Stimulated activated CD4-positive, alpha-beta T cell treated with anti-CD3 and anti-CD28 coated beads, TNF-alpha, amount 100 ng/mL, for 4 hours (primary cell): Measurements from ENCODE around the gene ZNF580.

Experiments
- DNase-seq, 3 experiments: peaks; one replicate each; pipeline ENCODE4 v3.0.0-alpha.2; 2020; ENCODE audit warnings: low read depth in 3 of 3

Gene ZNF580

DNA sequence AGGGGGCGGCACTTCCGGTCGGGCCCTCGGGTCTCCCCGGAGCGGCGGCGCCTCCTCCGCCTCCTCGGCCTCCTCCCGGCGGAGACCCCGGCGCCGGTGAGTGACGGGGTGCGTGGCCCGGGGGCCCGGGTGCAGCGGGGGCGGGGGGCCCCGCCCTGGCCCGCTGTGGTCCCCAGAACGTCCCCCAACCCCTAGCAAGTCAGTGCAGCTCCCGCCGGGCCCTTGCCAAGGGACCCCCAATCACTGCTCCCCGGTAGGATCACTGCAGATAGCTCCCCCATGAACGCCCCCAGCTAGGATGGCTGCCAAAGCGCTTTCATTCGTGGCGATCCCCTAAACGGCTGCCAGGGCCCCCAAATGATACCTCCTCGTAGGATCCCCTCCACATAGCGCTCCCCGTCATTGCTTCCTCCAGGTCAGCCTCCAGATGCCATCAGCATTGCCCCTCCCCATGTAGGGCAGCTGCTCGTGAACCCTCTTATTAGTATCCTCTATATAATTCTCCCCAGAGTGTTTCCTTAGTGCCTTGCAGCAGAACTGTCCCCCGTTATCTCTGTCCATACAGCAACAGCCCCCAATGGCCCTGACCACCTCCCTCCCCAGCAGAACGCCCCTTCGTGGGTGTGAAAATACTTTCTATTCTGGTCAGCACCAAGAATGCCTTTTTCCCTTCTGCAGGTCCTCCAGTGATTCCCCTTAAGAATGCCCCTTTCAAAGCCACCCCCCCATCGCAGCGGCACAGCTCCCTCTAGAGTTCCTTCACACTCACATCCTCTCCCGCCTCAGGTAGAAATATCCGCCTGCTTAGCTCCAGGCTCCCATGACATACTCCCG is 34.9 kb upstream of the ZNF580 start, which contains the start of gene ZNF865:
Gene ZNF865, plus strand, starts transcription at position 11 of the 834 bp plus-strand sequence. CDS start 7,972 bp downstream, outside the sequence.
- DNase-seq: peak in 2 of 3 experiments; percentile 43 to 50

DNA sequence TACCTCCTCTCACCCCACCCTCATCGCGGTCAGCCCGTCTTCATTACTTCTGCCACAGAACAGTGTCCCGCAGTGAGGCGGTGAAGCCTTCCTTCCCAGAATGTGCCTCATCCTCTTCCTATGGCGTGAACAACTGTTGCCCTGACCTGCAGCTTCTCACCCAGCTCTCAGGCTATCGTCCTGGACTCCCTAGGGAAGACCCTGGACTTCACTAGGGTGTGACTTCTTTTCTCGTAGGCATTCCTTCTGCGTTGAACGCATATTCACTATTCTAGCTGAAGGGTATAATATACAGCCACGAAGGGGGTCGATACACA is 34.4 kb upstream of the ZNF580 start:
- no peak for DNase-seq

DNA sequence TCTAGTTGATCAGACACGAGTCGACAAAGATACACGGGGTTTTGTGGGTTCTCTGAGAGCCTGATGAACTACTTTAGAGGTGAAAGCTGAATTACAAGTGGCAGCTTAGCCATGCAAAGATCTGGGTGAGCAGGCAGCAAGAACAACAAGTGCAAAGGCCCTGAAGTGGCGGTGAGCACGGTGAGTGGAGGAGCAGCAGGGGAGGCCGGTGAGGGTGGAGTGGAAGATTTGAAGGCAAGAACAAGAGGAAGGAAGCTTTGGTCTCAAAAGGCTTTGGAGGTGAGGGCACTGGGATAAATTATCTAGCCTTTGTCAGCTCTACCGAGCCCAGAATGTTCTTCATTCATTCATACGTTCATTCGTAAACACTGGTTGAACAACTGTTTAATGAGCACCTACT is 34.0 kb upstream of the ZNF580 start:
- DNase-seq: no peak

DNA sequence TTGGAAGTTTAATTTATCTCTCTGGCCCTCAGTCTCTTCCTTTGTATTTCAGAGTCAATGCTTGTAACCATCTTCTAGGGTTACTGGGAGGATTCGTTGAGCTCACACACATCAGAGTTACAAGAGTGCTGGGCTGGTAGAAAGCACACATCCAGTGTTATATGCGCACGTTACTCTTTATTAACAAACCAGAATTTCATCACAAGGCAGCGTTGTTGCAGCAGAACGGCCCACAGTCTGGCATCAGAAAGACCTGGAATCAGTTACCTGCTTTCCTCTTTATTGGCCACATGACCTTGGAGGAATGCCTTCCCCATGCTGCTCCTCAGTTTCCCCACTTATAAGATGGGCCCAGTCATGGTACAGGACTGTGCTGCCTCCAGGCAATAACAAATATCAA is 31.5 kb upstream of the ZNF580 start:
- no peak for DNase-seq

DNA sequence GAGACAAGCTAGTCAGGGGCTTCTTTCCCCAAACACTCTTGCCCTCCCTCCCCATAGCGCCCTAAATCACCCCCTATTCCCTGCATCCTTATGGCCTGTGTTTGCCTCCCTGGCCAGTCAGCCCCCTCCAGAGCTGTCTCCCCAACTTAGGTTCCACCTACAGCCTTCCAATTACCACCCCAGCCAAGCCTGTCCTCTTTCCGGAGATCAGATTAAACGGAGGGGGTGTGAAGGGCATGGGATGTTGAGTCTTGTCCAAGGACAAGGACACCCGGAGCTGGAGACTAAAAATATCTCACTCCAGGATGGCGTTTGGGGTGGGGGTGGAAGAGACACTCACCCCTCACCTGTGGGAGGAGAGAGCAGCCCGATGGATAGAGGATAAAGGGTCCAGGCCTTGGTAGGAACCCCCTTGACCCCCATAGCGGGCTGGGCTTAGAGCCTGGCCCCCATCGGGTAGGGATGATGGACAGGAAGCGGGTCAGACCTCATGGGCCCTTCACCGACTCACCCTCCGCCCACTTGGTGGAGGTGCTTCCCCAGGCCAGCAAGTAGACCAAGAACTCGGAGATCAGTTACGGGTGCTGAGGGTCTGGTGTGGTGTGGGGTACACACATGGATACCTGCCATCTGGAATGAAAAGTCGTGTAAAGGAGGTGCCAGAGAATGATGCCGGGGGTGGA is 29.4 kb upstream of the ZNF580 start:
- no peak for DNase-seq

DNA sequence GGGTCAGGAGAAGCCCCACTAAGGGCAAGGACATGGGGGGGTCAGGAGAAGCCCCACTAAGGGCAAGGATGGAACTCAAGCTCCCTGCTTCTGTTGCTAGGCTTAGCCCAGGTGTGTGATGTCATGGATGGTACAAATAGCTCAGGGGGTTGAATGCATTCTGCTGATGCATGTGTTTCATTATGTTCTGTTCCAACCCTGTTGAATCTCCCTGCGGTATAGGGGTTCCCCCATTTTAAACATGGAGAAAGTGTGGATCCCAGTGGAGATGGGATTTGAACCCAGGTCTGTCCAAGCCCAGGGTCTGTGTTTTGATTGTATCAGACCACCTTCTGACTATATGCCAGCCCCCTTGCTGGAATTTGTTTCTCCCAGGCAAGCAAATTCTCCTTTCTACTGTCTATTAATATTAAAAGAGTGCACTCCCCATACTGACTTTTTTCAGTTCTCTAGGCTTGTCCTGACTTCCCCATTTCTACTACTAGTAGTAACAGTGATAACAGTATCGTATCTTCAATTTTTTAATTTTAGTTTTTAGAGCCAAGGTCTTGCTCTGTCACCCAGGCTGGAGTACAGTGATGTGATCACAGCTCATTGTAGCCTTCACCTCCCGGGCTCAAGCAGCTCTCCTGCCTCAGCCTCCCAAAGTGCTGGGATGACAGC is 28.7 kb upstream of the ZNF580 start:
- DNase-seq: no peak

DNA sequence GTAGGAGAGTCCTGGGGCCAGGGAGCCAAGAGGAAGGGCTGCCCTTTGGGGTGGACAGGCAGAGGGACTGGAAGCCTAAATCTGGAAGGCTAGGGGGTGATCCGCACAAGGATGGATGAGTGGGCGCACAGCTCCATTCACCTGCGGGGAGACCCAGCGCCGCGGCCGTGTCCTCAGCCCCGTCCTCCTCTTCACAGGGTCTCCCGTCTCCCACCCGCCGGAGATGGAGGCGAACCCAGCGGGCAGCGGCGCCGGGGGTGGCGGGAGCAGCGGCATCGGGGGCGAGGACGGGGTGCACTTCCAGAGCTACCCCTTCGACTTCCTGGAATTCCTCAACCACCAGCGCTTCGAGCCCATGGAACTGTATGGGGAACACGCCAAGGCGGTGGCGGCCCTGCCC is 27.4 kb upstream of the ZNF580 start:
- no peak for DNase-seq

DNA sequence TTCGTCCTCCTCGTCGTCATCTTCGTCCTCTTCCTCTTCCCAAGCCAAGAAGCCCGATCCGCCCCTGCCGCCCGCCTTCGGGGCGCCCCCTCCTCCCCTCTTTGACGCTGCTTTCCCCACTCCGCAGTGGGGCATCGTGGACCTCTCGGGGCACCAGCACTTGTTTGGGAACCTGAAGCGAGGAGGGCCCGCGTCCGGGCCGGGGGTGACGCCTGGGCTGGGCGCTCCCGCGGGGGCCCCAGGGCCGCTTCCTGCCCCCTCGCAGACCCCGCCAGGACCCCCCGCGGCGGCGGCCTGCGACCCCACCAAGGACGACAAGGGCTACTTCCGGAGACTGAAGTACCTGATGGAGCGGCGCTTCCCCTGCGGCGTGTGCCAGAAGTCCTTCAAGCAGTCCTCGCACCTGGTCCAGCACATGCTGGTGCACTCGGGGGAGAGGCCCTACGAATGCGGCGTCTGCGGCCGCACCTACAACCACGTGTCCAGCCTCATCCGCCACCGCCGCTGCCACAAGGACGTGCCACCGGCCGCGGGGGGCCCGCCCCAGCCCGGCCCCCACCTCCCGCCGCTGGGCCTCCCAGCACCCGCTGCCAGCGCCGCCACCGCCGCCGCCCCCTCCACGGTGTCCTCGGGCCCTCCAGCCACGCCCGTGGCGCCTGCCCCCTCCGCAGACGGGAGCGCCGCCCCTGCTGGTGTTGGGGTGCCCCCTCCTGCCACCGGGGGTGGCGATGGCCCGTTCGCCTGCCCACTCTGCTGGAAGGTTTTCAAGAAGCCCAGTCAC is 26.7 kb upstream of the ZNF580 start:
- DNase-seq: no peak

DNA sequence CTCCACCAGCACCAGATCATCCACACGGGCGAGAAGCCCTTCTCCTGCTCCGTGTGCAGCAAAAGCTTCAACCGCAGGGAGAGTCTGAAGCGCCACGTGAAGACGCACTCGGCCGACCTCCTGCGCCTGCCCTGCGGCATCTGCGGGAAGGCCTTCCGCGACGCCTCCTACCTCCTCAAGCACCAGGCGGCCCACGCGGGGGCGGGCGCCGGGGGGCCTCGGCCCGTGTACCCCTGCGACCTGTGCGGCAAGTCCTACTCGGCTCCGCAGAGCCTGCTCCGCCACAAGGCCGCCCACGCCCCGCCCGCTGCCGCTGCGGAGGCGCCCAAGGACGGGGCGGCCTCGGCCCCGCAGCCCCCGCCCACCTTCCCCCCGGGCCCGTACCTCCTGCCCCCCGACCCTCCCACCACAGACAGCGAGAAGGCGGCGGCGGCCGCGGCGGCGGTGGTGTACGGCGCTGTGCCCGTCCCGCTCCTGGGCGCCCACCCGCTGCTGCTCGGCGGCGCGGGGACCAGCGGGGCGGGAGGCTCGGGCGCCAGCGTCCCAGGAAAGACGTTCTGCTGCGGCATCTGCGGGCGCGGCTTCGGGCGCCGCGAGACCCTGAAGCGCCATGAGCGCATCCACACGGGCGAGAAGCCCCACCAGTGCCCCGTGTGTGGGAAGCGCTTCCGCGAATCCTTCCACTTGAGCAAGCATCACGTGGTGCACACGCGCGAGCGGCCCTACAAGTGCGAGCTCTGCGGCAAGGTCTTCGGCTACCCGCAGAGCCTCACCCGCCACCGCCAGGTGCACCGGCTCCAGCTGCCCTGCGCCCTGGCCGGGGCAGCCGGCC is 25.9 kb upstream of the ZNF580 start:
- DNase-seq: no peak

DNA sequence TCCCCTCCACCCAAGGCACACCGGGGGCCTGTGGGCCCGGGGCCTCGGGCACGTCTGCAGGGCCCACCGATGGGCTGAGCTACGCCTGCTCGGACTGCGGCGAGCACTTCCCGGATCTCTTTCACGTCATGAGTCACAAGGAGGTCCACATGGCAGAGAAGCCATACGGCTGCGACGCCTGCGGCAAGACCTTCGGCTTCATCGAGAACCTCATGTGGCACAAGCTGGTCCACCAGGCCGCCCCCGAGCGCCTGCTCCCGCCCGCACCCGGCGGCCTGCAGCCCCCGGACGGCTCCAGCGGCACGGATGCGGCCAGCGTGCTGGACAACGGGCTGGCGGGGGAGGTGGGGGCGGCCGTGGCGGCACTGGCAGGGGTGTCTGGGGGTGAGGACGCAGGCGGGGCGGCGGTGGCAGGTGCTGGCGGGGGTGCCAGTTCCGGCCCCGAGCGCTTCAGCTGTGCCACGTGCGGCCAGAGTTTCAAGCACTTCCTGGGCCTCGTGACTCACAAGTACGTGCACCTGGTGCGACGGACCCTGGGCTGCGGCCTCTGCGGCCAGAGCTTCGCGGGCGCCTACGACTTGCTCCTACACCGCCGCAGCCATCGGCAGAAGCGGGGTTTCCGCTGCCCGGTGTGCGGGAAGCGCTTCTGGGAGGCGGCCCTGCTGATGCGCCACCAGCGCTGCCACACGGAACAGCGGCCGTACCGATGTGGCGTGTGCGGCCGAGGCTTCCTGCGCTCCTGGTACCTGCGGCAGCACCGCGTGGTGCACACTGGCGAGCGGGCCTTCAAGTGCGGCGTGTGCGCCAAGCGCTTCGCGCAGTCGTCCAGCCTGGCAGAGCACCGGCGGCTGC is 25.0 kb upstream of the ZNF580 start:
- no peak for DNase-seq

DNA sequence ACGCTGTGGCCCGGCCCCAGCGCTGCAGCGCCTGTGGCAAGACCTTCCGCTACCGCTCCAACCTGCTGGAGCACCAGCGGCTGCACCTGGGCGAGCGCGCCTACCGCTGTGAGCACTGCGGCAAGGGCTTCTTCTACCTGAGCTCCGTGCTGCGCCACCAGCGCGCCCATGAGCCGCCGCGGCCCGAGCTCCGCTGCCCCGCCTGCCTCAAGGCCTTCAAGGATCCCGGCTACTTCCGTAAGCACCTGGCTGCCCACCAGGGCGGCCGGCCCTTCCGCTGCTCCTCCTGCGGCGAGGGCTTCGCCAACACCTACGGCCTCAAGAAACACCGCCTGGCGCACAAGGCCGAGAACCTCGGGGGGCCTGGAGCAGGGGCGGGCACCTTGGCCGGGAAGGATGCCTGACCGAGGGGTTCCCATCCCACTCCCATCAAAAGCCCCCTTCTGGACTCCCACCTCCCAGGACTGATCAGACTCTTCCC is 24.4 kb upstream of the ZNF580 start:
- no peak for DNase-seq

DNA sequence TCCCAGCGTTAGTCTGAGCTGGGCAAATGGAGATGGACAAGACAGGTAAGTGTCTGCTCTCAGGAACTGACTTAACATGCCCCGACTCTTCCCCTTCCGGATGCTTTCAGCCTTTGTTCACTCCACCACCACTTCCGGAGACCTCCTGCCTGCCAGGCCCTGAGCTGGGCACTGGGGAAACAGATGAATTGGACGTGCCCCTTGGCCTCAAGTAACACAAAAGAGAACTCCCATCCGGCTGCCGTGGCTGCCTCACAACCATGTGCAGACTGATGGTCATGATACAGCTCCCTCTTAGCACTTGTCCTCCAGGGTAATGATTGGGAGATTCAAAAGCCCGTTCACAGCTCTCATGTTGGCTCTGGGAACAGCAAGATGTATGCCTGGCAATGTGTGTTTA is 23.4 kb upstream of the ZNF580 start:
- DNase-seq: no peak

DNA sequence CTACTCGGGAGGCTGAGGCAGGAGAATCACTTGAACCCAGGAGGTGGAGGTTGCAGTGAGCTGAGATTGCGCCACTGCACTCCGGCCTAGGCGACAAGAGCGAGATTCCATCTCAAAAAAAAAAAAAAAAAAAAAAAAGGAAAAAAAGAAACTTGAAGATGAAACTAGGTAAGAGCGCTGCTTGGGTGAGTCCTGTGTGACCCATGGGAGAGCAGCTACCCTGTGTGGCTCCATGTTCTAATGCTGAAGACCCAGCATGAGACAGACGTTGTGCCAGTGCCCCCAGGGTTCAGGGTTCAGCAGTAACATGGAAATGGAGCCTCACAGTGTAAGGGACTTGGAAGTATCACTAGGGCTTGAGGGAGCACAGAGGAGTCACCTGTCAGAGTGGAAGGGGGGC is 22.4 kb upstream of the ZNF580 start:
- no peak for DNase-seq

DNA sequence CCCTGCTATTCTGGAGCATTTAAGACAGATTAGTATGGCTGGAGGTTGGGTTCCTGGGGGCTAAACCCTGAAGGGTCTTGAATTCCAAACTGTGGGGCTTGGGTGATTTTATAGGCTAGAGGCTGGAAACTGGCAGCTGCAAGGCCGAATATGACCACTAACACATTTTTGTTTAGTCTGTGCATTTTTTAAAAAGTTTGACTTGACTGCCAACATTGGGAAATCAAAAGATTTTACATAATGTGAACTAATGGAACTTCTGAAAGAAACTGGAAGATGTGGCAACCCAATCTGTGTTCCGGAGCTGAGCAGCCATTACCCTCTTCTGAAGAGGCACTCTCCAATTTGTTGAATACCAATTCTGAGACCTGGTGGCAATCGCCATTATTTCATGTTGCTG is 21.5 kb upstream of the ZNF580 start:
- no peak for DNase-seq

DNA sequence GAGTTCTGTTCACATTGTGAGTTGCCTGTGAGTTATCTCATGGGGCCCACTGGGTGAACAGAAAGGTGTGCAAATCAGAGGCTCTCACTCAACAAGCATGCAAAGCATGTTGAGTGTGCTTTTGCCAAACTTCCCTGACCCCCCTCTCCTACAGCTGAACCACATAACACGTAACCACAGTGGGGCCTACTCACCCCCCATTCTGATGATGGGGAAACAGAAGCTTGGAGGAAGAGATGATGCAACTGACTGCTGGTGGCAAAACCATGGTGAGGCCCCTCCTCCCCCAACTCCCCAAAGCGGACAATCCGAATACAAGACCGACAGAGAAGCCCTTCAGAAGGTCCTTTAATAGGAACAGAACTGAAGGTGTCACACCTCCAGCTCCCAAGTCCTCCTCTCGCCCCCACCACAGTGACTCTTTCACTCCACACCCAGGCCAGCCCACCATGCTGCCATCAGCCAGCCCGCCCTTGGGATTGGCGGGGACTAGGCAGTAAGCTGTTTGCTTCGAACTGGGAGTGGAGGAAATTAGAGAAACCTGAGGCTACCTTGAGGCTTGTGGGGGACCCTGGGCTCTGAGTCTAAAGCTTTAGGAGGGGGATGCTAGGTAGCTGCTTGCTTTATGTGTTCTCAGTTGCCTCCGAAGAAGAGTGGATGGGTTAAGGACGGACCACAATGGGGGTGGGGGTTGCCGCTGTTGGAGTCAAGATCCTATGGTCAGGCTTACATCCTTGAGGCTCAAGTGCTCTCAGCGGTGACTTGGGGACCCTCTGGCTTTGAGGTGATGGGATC is 20.2 kb upstream of the ZNF580 start:
- no peak for DNase-seq

DNA sequence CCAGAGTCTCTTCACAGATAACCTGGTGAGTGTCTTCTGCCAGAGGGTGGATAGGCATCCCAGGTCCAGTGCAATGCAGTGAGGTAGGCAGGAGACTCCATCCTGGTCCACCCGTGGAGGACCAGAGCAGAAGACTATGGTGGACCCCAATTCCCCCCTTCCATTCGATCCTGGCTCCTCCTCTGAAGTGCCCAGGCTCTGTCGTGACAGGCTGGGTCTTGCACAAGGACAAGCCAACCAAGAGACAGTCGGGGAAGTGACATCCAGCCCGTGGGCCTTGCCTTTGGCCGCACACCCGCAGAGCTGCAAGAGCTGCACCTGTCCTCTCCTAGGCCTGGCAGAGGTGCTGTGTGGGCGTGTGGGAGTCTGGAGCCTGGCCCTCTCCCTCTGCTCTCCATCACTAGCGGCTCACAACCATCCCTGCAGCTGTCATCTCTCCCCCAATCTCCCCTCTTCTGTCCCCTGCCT is 19.6 kb upstream of the ZNF580 start:
- DNase-seq: no peak

DNA sequence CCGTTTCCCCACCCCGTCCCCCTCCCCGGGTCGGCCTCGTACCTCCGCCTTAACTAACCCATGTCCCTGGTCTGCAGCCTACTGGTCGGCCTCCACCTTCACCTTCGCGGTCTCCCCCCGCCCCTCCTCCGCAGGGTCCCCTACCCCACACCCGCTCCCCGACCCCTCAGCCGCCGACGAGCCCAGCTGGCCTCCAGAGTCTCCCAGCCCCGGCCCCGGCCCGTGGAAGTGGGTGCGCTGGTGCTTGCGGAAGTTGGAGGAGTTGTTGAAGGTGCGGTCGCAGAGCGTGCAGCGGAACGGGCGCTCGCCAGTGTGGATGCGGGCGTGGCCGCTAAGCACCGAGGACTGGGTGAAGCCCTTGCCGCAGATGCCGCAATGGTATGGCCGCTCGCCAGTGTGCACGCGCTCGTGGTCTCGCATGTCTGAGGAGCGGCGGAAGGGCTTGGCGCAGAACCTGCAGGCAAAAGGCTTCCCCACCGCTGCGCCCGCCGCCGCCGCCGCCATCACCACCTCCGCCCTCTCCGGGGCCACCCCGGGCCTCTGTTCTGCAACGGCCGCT is 19.1 kb upstream of the ZNF580 start:
- no peak for DNase-seq

DNA sequence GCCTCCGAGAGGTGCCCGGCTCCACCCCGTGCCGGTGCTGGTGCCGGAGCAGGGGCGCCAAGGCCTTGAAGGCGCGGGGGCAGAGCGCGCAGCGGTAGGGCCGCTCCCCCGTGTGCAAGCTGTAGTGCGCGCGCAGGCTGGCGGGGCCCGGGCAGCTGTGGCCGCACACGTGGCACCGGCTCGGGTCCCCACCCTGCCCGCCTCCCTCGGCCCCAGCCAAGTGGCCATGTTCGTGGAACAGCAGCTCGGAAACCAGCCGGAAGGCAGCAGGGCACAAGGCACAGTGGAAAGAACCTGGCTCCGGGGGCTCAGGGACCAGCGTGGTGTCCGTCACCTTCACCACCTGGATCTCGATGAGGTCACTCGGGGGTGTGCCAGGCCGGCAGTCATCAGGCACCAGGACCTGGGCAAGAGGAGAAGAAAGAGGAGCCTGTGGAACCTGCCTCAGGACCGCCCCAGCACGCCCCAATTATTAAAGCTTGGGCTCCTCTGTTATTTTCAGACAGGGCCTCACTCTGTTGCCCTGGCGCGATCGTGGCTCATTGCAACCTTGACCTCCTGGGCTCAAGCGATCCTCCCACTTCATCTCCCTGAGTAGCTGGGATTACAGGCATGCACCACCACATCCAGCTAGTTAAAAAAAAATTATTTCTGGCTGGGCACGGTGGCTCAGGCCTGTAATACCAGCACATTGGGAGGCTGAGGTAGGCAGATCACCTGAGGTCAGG is 18.4 kb upstream of the ZNF580 start:
- DNase-seq: no peak
